Activated T-cell treated with anti-CD3 and anti-CD28 coated beads for 1 hour (primary cell): ENCODE measurements around the gene GIMAP7.
"Not testable (repeated sequence)": the region's sequence is repeated elsewhere in the genome, so short reads cannot be mapped to it uniquely, and the experiment has no call there.

Experiments
- DNase-seq: peaks from one replicate; pipeline ENCODE4 v3.0.0-alpha.2; 2020; ENCODE audit warnings: low read depth

Gene GIMAP7

DNA sequence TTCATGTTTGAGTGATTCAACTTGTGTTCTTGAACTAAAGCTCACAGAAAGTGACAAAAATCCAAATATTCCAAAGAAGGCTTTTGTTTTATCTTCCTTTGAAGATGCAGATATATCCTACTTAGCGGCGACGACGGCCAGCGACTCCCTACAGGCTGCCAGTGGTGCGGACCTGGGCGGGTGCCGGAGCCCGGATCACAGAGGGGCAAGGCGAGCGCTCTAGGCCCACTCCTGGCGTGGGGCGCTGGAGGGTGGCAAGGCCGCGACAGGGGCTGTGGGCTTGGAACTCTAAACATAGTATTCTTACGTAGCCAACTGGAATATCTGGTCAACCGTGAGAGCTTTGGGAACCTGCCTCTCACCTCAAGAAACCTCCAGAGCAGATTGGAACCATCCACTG lies 914 bp upstream of the GIMAP7 start:
- no peak for DNase-seq

DNA sequence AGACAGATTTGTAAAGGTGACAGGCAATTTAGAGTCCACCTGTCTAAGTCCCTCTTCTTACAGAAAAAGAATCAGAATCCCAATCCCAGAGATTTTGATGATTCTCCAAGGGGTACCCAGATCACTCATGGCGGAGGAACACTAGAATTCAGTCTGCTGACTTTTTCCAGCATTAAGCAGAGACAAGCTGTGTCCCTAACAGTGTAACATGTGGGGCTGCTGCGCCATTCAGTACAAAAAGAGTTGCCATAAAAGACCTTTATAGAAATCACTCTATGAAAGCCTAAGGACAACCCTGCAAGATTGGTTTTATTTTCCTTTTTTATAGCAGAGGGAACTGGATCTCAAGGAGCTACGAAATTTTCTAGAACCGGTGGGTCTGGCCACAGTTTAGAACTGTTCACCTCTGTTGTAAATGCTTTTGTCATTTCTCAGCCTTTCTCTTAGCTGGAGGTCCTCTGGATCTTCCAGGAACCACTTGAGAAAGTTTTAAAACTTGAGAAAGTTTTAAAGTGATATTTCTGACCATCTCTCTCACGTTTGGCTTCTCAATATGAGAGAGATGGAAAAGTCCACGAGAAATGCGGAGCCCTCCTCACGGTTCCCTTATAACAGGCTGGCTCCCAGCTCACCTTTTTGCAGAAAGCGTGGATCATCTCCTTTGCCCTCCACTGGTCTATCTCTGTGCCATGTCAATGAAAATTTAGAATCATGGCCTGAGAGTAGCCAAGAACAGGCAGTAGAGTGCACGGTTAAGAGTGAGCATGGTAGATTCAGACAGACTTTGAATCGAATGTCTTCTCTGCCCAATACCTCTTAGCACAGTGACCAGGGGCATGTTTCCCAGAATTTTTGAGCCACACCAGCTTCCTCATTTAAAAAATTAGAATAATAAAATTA lies 826 bp downstream of the GIMAP7 start:
- no peak for DNase-seq

DNA sequence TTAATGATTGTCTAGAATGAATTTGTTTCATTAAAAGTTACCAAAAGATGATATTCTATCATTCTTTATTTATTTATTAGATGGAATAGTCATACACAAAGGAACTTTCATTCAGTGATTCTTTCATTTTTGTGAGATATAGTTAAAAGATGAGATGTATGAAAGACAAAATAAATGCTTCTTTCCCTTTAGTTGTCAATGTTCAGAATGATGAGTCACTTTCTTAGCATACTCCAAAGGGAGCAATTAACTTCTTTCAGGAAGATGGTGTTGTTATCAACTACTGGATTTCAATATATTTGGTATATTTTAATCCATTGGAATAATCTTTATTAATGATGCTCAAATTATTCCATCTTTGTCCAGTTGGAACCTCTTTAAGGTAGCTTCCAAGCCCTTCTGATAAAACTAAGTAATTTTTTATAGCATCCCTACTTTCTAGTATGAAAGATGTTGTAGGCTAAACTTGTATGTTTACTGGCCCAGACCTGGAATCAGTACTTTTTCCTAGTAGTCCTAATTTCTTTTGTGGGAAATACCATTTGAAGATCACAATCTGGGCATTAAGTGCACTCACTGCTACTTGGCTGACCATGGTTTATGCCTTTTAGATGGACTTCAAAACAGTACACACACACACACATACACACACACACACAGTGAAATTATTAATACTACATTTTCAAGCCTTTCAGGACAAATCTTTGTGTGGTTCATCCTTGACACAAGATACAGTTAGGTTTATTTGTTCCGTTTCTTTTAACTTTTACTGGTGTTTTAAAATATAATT lies 2.5 kb downstream of the GIMAP7 start:
- DNase-seq, result no peak

DNA sequence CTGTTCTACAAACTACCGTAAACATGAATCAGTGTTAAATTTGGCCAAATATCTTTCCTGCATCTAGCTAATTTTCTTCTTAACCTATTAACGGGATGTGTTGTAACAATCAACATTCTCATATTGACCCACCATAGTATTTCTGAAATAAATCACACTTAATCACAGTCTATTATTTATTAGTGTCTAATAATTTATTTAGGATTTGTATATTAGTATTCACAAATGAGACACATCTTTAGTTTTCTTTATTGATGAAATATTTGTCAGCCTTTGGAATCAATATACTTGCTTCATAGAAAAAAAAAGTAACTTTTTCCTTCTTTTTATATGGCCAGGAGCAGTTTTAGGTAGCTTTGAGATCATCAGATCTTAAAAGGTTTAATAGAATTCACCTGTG lies 4.6 kb downstream of the GIMAP7 start:
- no peak for DNase-seq

DNA sequence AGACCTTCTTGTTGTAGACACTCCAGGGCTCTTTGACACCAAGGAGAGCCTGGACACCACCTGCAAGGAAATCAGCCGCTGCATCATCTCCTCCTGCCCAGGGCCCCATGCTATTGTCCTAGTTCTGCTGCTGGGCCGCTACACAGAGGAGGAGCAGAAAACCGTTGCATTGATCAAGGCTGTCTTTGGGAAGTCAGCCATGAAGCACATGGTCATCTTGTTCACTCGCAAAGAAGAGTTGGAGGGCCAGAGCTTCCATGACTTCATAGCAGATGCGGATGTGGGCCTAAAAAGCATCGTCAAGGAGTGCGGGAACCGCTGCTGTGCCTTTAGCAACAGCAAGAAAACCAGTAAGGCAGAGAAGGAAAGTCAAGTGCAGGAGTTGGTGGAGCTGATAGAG lies 5.5 kb downstream of the GIMAP7 start:
- no peak for DNase-seq

DNA sequence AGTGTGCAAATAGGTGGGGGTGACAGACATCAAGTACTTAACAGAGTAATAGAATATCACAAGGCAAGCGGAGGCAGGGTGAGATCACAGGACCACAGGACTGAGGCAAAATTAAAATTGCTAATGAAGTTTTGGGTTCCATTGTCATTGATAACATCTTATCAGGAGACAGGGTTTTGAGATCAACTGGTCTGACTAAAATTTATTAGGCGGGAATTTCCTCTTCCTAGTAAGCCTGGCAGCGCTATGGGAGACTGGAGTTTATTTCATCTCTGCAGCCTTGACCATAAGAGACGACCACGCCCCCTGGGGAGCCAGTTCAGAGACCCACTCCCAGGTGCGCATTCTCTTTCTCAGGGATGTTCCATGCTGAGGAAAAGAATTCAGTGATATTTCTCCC lies 8.3 kb downstream of the GIMAP7 start:
- not testable (repeated sequence) for DNase-seq

DNA sequence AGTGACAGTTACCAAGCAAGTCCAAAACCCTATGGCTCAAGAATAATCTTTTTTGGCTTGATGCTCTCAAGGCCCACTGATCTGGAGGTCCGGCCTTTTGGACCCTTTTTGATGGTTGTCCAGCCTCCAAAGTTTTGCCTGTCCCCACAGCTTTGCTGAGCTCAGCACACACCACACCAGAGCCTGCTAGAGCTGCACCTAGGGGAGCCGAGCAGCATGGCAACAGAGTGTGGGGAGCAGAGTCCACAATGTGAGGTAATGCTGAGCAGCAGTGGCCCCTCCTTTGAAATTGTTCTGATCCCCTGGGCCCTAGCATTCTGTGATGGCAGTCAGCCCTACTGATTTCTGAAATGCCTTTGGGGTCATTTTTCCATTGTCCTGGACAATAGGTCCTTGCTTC lies 9.3 kb downstream of the GIMAP7 start:
- no peak for DNase-seq

DNA sequence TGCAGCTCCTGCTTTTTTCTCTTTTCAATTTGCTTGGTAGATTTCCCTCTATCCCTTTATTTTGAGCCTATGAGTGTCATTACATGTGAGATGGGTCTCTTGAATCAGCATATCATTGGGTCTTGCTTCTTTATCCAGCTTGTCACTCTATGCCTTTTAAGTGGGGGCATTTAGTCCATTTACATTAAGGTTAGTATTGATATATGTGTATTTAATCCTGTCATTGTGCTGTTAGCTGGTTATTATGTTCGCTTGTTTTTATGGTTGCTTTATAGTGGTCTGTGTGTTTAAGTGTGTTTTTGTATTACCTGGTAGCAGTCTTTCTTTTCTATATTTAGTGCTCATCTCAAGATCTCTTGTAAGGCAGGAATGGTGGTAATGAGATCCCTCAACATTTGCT lies 17.0 kb downstream of the GIMAP7 start:
- no peak for DNase-seq

DNA sequence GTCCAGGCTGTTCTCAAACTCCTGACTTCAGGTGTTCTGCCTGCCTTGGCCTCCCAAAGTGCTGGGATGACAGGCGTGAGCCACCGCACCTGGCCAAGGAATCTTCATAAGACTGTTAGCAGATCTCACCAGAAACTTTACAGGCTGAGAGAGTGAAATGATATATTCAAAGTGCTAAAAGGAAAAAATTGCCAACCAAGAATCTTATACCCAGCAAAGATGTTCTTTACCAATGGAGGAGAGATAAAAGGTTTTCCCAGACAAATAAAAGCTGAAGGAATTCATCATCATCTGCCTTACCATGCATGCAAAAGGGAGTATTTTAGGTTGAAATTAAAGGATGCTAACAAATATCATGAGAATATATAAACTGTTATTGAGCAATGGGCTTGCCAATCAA lies 23.6 kb downstream of the GIMAP7 start:
- DNase-seq, result no peak

DNA sequence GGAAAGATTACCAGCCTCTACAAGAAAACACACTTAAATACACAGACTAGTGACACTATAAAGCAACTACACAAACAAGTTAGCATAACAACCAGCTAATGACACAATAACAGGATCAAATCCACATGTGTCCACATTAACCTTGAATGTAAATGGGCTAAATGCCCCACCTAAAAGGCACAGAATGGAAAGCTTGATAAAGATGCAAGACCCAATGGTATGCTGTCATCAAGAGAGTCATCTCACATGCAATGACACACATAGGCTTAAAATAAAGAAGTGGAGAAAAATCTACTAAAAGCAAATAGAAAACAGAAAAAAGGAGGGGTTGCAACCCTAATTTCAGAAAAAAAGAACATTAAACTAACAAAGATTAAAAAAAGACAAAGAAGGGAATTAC lies 38.5 kb downstream of the GIMAP7 start:
- DNase-seq, result no peak

DNA sequence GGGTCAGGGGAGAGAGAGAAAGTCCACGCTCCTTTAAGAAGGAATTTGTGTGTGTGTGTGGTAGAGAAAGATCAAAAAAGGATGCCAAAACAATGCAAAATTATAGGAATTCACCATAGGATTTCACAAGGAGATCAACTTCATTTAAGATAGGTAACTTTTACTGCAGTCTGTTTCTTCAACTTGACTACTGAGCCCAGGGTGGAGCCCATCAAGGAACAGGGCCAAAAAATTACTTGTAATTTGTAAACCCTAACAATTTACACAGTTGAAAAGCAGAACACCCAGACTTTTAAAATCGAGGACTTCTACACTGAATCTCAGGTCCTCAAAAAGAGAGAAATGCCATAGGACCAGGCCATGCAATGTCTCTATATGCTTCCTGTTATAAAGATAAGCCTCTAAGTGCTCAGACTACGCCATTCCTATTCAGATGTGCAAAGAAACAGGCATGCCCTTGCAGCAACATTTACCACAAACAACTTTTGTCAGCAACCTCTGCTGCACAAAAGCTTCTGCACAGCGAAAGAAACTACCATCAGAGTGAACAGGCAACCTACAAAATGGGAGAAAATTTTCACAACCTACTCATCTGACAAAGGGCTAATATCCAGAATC lies 42.0 kb downstream of the GIMAP7 start:
- no peak for DNase-seq

DNA sequence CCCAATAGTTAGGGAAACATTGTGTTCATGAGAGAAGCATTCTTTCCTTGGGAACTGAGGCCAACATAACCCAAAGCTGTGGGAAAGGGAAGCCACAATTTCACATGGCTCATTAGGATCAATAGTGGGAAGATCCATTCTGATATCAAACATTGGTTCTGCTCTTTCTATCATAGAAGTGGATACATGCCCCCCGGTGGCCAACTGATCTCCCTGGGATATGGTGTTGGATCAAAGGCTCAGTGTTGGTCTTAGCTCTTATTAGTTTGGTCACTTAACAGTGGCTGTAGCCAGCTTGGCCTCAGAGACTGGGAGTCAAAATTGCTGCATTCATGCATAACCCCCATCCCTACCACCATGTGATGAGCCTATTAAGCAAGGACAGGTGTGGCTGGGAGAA lies 45.8 kb downstream of the GIMAP7 start:
- no peak for DNase-seq

DNA sequence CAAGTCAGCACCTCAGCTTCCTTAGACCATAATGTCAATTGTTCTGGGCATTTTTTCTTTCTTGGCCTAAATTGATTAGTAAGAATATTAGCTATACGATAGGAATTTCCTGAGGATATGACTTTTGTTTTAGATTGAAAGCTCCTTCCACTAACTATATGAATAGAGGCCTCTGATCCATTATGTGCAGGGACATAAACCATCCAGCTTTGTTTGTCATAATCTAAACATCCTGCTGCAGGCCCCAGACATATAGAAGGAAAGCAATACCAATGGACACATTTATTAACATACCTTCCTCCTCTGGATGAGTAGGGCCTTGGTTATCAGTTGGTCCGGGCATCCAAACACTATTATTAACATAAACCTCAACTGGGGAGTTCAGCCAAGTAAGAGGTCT lies 48.2 kb downstream of the GIMAP7 start:
- no peak for DNase-seq

DNA sequence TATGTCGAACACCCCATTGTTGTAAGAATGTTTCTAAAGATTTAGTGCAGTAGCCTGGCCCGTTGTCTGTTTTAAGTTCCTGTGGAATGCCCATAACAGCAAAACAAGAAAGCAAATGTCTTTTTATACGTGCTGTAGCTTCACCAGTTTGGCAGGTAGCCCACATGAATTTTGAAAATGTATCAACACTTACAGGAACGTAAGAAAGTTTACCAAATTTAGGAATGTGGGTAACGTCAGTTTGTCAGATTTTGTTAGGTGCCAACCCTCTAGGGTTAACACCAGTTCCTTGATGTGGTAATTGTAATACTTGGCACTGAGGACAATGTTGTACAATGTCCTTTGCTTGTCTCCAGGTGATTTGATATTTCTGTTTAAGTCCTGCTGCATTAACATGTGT lies 49.3 kb downstream of the GIMAP7 start:
- no peak for DNase-seq

DNA sequence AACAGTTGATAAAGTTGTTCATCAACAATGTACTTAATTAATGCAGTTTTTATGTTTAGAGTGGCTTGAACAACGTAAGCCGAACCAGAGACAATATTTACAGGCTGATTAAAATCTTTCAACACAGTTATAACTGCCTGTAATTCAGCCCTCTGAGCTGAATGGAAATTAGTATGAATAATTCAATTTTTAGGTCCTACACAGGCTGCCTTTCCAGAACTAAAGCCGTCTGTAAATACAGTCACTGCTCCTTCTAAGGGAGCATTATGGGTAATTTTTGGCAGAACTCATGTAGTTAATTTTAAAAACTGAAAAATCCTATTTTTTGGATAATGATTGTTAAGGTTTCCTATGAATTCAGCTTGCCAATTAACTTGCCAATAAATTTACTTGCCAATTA lies 49.9 kb downstream of the GIMAP7 start:
- DNase-seq, result no peak

DNA sequence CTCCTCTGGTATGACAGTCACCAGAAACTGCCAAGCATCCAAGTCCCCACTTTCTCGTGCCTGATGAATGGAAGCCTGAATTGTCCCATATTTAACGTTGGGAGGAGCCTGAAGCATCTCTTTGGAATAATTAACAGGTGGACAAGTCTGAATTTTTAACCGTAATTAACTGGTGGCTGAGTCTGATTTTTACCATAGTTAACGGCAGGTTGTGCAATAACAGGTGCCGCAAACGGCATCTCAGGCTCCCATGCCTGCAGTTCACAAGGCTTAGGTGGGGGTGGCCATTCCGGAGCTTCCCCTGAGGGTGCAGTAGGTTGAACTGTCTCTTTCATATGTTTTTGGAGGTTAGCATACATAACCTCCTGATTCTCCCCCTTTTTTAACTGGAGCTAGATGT lies 50.6 kb downstream of the GIMAP7 start:
- no peak for DNase-seq

DNA sequence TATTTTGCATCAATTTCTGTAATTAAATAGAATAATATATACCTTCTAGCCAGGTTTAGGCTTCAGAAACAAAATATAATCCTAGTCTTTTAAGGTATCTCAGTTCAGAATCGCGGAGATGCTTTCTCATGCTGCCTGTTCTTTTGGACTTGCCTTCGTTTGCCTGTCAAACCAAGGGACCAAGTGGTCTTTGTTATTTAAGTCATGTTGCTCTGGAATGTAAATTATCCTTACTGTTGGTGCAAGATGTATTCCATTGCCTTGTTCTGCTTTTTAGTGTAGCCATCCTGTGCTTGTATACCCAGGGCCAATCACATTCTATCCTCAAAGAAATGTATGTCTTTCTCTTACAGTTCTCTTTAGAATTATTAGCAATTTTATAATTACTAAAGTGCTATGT lies 51.5 kb downstream of the GIMAP7 start:
- DNase-seq, result no peak

DNA sequence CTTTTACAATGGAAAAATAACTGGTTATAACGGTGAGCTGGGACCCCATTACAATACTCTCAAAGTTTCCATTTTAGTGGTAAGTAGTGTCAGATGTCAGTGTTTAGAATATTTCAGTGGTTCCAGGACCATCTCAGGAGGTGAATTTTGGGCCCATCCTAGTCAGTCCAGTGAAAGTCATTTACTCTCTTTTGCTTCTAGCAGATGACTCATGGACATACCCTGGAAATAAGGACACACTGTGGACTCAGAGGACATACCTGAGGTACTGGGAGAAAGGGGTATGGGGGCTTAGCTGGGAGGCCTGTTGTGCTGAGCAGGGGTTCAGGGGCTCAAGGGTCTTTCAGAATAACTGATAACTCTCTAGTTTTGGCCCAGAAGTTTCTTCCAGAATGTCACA lies 51.9 kb downstream of the GIMAP7 start:
- DNase-seq, result no peak

DNA sequence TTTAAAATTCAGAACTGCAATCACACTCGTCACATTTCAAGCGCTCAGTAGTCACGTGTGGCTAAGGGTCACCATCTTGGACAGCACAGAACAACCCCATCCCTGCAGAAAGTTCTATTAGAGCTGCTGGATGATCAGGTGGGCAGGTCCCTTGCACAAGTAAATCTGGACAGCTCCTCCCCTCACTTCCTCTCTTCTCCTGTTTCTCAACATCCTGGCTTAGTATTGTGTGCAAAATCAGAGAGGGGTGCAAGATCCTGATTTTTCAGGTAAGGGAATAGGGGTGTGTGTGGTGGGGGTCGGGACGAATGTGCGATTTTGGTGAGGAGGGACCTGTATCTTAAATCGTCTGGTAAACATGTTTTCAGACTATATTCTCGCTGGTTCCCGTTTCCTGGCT lies 52.5 kb downstream of the GIMAP7 start, which contains the start of gene GIMAP4:
TSS of gene GIMAP4 (plus strand) at position 222 of the 400 bp plus-strand sequence. CDS start 2,512 bp downstream, outside the sequence.
- DNase-seq, result no peak

DNA sequence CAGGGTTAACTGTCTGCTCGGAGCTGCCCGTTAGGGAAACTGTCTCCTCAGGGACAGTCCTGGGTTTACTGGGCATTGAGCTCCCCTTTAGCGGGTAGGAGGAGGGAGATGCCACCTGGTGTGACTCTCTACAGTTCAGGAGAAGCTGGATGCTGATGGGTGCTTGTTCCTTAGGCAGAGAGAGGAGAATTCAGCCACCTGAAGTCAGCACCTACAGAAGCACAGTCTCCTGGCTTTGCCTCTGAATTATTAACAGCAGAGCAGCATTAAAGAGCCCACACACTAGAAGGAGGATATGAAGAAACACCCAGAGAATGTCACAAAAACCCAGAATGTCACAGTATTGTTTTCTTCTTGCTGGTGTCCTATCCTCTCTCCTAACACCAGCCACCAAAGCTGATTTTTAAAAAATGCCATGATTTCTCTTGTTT lies 53.2 kb downstream of the GIMAP7 start:
- no peak for DNase-seq

DNA sequence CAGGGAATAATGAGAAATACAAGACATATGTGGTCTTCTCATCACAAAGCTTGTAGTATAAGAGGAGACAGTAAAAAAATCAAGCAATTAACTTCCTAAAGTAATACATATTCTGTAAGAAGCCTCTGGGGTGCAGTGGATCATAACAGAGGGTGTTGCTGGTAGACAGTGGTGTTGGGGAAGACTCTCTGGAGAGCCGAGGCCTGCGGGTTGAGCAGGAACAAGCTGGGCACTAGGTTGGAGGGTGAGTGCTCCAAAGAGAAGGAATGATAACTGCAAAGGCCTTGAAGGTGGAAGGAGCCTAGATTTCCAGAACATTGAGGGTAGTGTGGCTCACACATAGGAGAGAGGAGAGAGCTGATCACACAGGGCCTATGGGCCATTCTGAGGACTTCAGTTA lies 54.0 kb downstream of the GIMAP7 start:
- no peak for DNase-seq

DNA sequence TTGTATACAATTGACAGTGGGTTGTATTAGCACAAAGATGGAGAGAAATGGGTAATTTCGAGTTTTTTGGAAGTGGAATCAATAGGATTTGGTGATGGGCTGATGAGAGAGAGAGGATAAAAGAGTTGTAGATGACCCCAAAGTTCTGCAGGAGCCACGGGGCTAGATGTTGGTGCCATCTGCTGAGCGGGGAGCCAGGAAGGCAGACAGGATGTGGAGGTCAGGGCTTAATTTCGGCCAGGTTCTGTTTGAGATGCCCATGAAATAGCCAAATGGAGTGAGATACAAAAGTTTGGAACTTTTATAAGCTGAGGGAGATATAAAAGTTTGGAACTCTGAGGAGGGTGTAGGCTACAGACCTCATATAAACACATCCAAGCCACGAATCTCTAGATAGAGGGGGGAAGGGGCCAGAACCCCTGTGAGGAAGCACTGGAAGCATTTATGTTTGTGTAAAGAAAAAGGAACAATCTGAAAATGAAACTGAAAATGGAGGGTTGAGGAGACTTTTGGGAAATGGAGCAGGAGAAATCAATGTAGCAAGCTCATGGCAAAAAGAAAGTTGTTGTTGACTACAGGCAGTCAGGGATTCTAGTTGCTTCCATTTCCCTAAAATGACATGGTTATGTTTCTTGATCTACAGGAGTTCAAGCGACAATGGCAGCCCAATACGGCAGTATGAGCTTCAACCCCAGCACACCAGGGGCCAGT lies 54.7 kb downstream of the GIMAP7 start:
- no peak for DNase-seq
